Upper lobe of left lung (tissue), 6 donors: ENCODE measurements around the gene TSPOAP1. TPM values are rescaled to one million over a fixed set of nuclear protein-coding genes. Genes with fewer than 3 reads are reported as not detected.

ENCODE experiments used
- ATAC-seq, 2 donors: fragments of 200-7000 bp; cut with Tn5 transposase; one replicate each; pipeline ENCODE4 v1.9.1; 2022; ENCODE audit warnings: mild to moderate bottlenecking in 2 of 2, moderate library complexity in 2 of 2; ENCODE audit not compliant: low FRiP score in 2 of 2
- DNase-seq, 2 donors: peaks; one replicate each; pipeline ENCODE4 v3.0.0-alpha.2; 2019 to 2020
- H3K27ac ChIP-seq, 4 donors: fragments of 200-600 bp; sonication (generic); one replicate each; pipeline ENCODE4 v1.5.1; 2016 to 2019
- H3K27me3 ChIP-seq, 4 donors: fragments of 200-600 bp; sonication (generic); one replicate each; pipeline ENCODE4 v1.5.1; 2017 to 2019
- H3K36me3 ChIP-seq, 4 donors: fragments of 200-600 bp; sonication (generic); one replicate each; pipeline ENCODE4 v1.5.1; 2016 to 2019
- H3K4me1 ChIP-seq, 4 donors: fragments of 200-600 bp; sonication (generic); one replicate each; pipeline ENCODE4 v1.5.1; 2018 to 2019
- H3K4me3 ChIP-seq, 4 donors: fragments of 200-600 bp; sonication (generic); one replicate each; pipeline ENCODE4 v1.5.1; 2017 to 2019; ENCODE audit warnings: mild to moderate bottlenecking in 2 of 4, moderate library complexity in 1 of 4
- H3K9me3 ChIP-seq, 4 donors: fragments of 200-600 bp; sonication (generic); one replicate each; pipeline ENCODE4 v1.5.1; 2018 to 2019
- EP300 ChIP-seq, 4 donors: sonication (generic); formaldehyde crosslinking; IDR thresholded peaks; one replicate each; pipeline ENCODE4 v1.5.1; 2017; ENCODE audit warnings: antibody characterized with exemption in 4 of 4, control low read depth in 2 of 4
- POLR2A ChIP-seq, 4 donors: fragments of 450-650 bp; IDR thresholded peaks; one replicate each; pipeline ENCODE4 v1.5.1; 2016 to 2017; ENCODE audit warnings: antibody characterized with exemption in 4 of 4, mild to moderate bottlenecking in 2 of 4
- POLR2AphosphoS5 ChIP-seq, 2 donors: sonication (generic); formaldehyde crosslinking; IDR thresholded peaks; one replicate each; pipeline ENCODE4 v1.5.1; 2017; ENCODE audit warnings: antibody characterized with exemption in 2 of 2
- WGBS, 2 donors: methylation state at CpG; one replicate each; pipeline ENCODE4 v1.1.5; 2017 to 2018; 5-methylcytosine and 5-hydroxymethylcytosine counted together
- total RNA-seq, 6 donors: library from RNA; depleted of rRNA in 4 of 6; stranded (reverse); fragments of >200 nt in 4 of 6; gene quantifications; one replicate each; pipeline versions ENCODE4 v1.1.0 to v1.2.1, GENCODE V29; 2016 to 2021
- TF ChIP-seq, protein P1 (sequence below), 6 experiments: fragments of 450-650 bp in 4 of 6; fragments of 200-600 bp in 2 of 6; sonication (generic) in 2 of 6; IDR thresholded peaks; one replicate each; pipeline ENCODE4 v1.5.1; 2016 to 2019; ENCODE audit warnings: antibody characterized with exemption in 6 of 6
- donor health status: DM: no; HTN: no; CAD: no; lungs with moderate emphysema.
- donor health status: DM: no; HTN: yes; CAD: no; lungs with severe emphysema.

Gene TSPOAP1
- total RNA-seq, 6 donors from 2014 or later, result 14.0 to 50.3 (median 24.1) TPM

DNA sequence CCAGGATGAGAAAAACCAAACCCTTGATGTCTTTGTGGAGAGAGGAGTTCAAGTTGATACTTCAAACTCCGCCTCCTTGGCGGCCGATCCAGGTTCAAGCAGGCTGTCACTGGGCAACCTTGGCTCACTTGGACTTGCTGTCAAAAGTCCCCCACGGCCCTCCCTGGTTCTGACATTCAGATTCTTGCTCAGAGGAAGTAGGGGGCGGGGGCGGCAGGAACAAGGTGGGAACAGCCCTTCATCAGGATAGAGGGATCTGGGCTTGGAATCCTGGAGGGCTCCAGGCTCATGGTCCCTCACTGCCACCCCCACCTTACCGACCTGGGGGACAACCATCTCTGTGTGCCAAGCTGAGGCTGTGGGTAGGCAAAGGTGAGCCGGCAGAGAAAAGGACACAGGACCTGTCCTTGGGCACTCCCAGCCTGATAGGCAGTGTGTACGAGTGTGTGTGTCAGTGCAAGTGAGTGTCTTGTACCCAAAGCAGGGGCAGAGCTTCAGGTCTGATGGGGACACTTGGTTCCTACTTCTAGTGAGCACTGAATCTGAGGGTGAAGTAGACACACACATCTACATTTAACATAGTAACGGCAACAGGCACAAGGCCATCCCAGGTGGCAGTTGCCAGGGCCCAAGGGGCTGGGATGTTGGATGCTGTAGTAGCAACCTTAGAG, 6.6 kb upstream of the TSPOAP1 start:
- no peak overlapping the region for H3K4me3 ChIP-seq
- H3K4me1 ChIP-seq, result peaks cover 17 to 62% (median 37%) of the 10 kb centered on the region in 4 donors
- H3K36me3 ChIP-seq, result no peaks in the 10 kb centered on the region
- no peak for TF ChIP-seq POLR2A (IDR thresholded peaks at IDR 0.05)
- H3K9me3 ChIP-seq, result no peaks in the 10 kb centered on the region
- WGBS, 2 donors, result 36 to 64% methylated on average over 8 to 10 of the region's 10 CpGs
- peak overlapping the region; percentile 89 to 95 (median 94) for H3K27ac ChIP-seq
- ATAC-seq, result no peak
- DNase-seq, result peak in 1 of 2 donors; percentile 47
- H3K27me3 ChIP-seq, result no peaks in the 10 kb centered on the region

DNA sequence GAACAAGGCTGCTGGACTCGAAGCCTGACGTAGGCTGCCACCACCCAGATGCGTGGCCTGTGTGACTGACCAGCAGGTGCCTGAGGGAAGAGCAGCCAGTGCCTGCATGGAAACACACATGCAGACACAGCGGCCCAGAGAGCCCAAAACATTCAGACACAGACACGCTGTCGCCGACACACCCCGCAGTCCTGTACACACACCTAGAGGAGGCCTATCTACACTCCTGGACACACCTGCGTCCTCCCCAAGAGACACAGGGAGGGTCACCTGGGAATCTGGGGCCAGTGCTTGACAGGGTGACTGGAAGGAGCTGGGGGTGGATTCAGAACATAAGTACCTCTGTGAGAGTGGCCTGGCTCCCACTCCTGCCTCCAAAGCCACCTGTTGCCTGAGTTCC, 6.1 kb upstream of the TSPOAP1 start:
- ATAC-seq (no peak), DNase-seq (no peak)
- WGBS, 2 donors, result 69 to 91% methylated on average over 8 to 9 of the region's 9 CpGs
- peaks cover 17 to 56% (median 37%) of the 10 kb centered on the region in 4 donors for H3K4me1 ChIP-seq
- H3K27me3 ChIP-seq, result no peaks in the 10 kb centered on the region
- TF ChIP-seq POLR2A (IDR thresholded peaks at IDR 0.05) (no peak), EP300 (IDR thresholded peaks at IDR 0.05) (no peak), POLR2AphosphoS5 (IDR thresholded peaks at IDR 0.05) (no peak)
- TF ChIP-seq, protein P1, sequence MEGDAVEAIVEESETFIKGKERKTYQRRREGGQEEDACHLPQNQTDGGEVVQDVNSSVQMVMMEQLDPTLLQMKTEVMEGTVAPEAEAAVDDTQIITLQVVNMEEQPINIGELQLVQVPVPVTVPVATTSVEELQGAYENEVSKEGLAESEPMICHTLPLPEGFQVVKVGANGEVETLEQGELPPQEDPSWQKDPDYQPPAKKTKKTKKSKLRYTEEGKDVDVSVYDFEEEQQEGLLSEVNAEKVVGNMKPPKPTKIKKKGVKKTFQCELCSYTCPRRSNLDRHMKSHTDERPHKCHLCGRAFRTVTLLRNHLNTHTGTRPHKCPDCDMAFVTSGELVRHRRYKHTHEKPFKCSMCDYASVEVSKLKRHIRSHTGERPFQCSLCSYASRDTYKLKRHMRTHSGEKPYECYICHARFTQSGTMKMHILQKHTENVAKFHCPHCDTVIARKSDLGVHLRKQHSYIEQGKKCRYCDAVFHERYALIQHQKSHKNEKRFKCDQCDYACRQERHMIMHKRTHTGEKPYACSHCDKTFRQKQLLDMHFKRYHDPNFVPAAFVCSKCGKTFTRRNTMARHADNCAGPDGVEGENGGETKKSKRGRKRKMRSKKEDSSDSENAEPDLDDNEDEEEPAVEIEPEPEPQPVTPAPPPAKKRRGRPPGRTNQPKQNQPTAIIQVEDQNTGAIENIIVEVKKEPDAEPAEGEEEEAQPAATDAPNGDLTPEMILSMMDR (IDR thresholded peaks at IDR 0.05), result no peak
- no peaks in the 10 kb centered on the region for H3K9me3 ChIP-seq
- H3K36me3 ChIP-seq, result no peaks in the 10 kb centered on the region
- H3K4me3 ChIP-seq, result no peak overlapping the region
- H3K27ac ChIP-seq, result peak overlapping the region; percentile 89 to 95 (median 94)

DNA sequence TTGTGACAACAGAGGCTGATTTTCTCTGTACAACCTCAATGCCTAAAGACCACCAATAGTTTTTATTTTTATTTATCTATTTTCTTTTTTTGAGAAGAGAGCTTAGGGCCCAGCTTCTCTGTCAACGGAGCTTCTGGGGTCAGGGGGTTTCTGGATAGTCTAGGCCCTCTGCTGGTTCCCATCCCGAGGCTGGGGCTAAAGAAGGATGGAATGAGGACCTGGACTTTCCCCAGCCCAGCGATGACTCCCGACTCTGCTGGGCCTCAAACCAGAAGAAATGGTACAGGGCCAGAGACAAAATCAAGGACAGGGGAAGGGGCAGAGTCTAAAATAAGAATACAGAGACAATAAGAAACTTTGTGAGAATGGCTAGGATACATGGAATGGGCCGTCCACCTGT, 5.7 kb upstream of the TSPOAP1 start:
- ATAC-seq (no peak), DNase-seq (no peak)
- 52 to 57% methylated on average over 5 of the region's 5 CpGs for WGBS, 2 donors
- Histone ChIP-seq H3K27ac (peak overlapping the region; percentile 87 to 95 (median 92)), H3K4me1 (peaks cover 17 to 54% (median 37%) of the 10 kb centered on the region in 4 donors), H3K4me3 (no peak overlapping the region), H3K27me3 (no peaks in the 10 kb centered on the region), H3K9me3 (no peaks in the 10 kb centered on the region), H3K36me3 (no peaks in the 10 kb centered on the region)
- no peak for TF ChIP-seq POLR2AphosphoS5 (IDR thresholded peaks at IDR 0.05)
- no peak for TF ChIP-seq POLR2A (IDR thresholded peaks at IDR 0.05)
- TF ChIP-seq, protein P1 (IDR thresholded peaks at IDR 0.05), result no peak
- TF ChIP-seq EP300 (IDR thresholded peaks at IDR 0.05), result no peak

DNA sequence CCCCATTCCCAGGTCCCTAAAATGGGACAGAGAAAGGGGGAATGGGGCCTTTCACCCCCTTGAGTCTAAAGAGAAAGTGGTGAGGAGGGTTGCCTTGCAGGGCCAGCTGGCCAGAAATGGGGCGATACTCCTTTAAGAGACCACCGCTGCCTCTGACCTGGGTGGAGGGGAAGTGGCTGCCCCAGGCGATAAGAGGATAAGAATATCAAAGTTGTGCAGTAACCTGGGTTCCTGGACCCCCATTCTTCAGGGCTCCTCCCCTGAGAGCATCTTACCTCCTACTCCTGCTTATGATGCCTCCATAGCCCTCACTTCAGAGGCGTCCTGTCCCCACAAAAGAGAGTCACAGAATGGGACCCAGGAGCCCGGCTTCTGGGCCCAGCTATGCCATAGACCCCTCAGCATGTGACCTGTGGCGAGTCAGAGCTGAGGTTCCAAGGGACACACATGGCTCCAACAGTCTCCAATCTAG, 5.2 kb upstream of the TSPOAP1 start:
- peaks cover 17 to 50% (median 36%) of the 10 kb centered on the region in 4 donors for H3K4me1 ChIP-seq
- H3K36me3 ChIP-seq, result no peaks in the 10 kb centered on the region
- TF ChIP-seq POLR2AphosphoS5 (IDR thresholded peaks at IDR 0.05) (no peak), POLR2A (IDR thresholded peaks at IDR 0.05) (no peak)
- 43 to 51% methylated on average over 5 to 6 of the region's 6 CpGs for WGBS, 2 donors
- peak overlapping the region; percentile 87 to 95 (median 92) for H3K27ac ChIP-seq
- H3K9me3 ChIP-seq, result no peaks in the 10 kb centered on the region
- ATAC-seq (no peak), DNase-seq (no peak)
- no peaks in the 10 kb centered on the region for H3K27me3 ChIP-seq
- peak overlapping the region in 3 of 4 donors; percentile 43 to 70 (median 58) for H3K4me3 ChIP-seq

DNA sequence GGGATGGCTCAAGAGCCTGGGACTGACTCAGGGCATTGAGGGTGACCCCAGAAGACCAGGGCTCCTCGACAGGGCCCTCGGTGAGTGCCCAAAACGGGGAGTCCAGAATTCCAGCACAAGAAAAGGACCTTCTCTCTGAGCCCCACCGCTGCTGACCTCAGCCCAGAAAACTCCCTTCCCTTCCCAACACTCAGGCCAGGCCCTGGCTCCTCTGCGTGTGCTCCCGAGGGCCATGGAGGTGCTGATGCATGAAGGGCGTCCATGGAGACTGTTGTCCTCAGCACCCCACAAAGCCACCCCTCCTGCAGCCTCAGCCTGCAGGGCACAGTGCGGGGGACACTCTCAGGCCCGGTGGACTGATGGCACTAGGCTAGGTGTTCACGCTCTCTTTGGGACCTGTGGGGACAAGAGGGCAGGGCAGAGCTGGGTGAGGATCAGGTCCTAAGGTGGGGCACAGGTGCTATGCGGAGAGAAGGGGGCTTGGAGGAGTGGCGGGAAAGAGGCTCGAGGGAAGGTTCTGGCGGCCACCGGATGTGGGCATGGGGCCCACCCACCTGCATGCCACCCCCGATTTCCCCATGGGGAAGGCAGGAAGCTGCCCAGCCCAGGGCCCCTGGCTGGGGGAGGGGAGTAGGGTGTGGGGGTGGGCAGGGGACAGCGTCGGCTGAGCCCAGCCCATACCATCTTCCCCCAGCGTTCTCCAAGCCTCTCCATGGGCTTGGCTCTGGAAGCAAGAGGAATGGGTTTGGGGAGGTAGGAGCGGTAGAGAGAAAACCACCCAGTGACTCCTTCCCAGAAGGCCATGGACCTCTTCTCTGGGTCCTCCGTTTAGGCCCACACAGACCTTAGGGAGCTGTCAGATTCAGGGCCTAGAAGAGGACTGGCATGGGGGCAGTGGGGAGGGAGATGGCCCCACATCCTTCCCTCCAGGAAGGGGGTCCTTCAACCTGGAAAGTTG, 4.5 kb upstream of the TSPOAP1 start:
- Histone ChIP-seq H3K4me1 (peaks cover 17 to 48% (median 38%) of the 10 kb centered on the region in 4 donors), H3K9me3 (no peaks in the 10 kb centered on the region), H3K27ac (peak overlapping the region; percentile 87 to 95 (median 92)), H3K4me3 (peak overlapping the region in 3 of 4 donors; percentile 43 to 70 (median 58)), H3K36me3 (no peaks in the 10 kb centered on the region), H3K27me3 (peaks cover 0 to 5% (median 0%) of the 10 kb centered on the region in 4 donors)
- TF ChIP-seq, protein P1 (IDR thresholded peaks at IDR 0.05), result no peak
- TF ChIP-seq EP300 (IDR thresholded peaks at IDR 0.05) (no peak), POLR2A (IDR thresholded peaks at IDR 0.05) (no peak), POLR2AphosphoS5 (IDR thresholded peaks at IDR 0.05) (no peak)
- 46 to 57% methylated on average over 14 to 18 of the region's 21 CpGs for WGBS, 2 donors
- no peak for ATAC-seq
- DNase-seq, result peak in 1 of 2 donors; percentile 60
